CD14-positive monocyte (primary cell): ENCODE measurements around the gene NEDD8. TPM values are rescaled to one million over a fixed set of nuclear protein-coding genes. Genes with fewer than 3 reads are reported as not detected.
"Not testable (repeated sequence)": the region's sequence is repeated elsewhere in the genome, so short reads cannot be mapped to it uniquely, and the experiment has no call there.

ENCODE experiments used
- DNase-seq, 3 donors: peaks; one replicate each; pipeline ENCODE4 v3.0.0-alpha.2; 2011 to 2022
- H2AFZ ChIP-seq: 2 replicates; pipeline ENCODE4 v1.6.0; 2012; ENCODE audit warnings: mild to moderate bottlenecking, low read depth, low read length, inconsistent platforms; ENCODE audit not compliant: insufficient read depth, poor library complexity, severe bottlenecking
- H3K27ac ChIP-seq, 2 donors: 1 replicate in 1 of 2; 2 replicates in 1 of 2; pipeline ENCODE4 v1.5.1; 2012 to 2013; ENCODE audit warnings: low read length in 2 of 2, control low read depth in 1 of 2, inconsistent platforms in 1 of 2, low read depth in 1 of 2, mild to moderate bottlenecking in 1 of 2
- H3K27me3 ChIP-seq, 2 donors: one replicate each; pipeline versions ENCODE4 v1.6.0 to v1.6.1; 2011 to 2013; ENCODE audit warnings: low read length in 2 of 2; ENCODE audit not compliant: control insufficient read depth in 2 of 2, insufficient read depth in 2 of 2
- H3K36me3 ChIP-seq, 2 donors: replicated peaks in 1 of 2; 1 replicate in 1 of 2; 2 replicates in 1 of 2; pipeline versions ENCODE4 v1.5.1 to v1.6.1; 2012 to 2013; ENCODE audit warnings: low read length in 2 of 2, control low read depth in 1 of 2, inconsistent platforms in 1 of 2, mild to moderate bottlenecking in 1 of 2; ENCODE audit not compliant: insufficient read depth in 2 of 2, control insufficient read depth in 1 of 2
- H3K4me1 ChIP-seq, 2 donors: 1 replicate in 1 of 2; 2 replicates in 1 of 2; pipeline versions ENCODE4 v1.5.1 to v1.6.1; 2012 to 2013; ENCODE audit warnings: low read length in 2 of 2, control low read depth in 1 of 2, inconsistent platforms in 1 of 2, mild to moderate bottlenecking in 1 of 2, moderate library complexity in 1 of 2; ENCODE audit not compliant: insufficient read depth in 2 of 2, control insufficient read depth in 1 of 2
- H3K4me2 ChIP-seq: replicated peaks from 2 replicates; pipeline ENCODE3; 2012; ENCODE audit warnings: low read length, moderate library complexity, mild to moderate bottlenecking; ENCODE audit not compliant: poor library complexity, severe bottlenecking; ENCODE audit errors: extremely low read depth
- H3K4me3 ChIP-seq, 3 experiments: fragments of 200-600 bp in 1 of 3; sonication (generic) in 1 of 3; replicated peaks in 1 of 3; 1 replicate in 2 of 3; 2 replicates in 1 of 3; pipeline ENCODE4 v1.5.1; 2011 to 2013; ENCODE audit warnings: low read length in 3 of 3, mild to moderate bottlenecking in 3 of 3, control low read depth in 2 of 3, low read depth in 2 of 3, inconsistent platforms in 1 of 3, moderate library complexity in 1 of 3
- H3K79me2 ChIP-seq: 2 replicates; pipeline ENCODE4 v1.6.0; 2012; ENCODE audit warnings: mild to moderate bottlenecking, control low read depth, inconsistent platforms, low read length, moderate library complexity; ENCODE audit not compliant: insufficient read depth
- H3K9ac ChIP-seq: 2 replicates; pipeline ENCODE4 v1.6.0; 2017; ENCODE audit warnings: low read length, mild to moderate bottlenecking; ENCODE audit not compliant: insufficient read depth, poor library complexity, severe bottlenecking
- H3K9me3 ChIP-seq, 2 donors: replicated peaks in 1 of 2; 1 replicate in 1 of 2; 2 replicates in 1 of 2; pipeline versions ENCODE4 v1.5.1 to v1.6.1; 2012 to 2013; ENCODE audit warnings: low read length in 2 of 2, control low read depth in 1 of 2; ENCODE audit not compliant: control insufficient read depth in 1 of 2, insufficient read depth in 1 of 2
- H4K20me1 ChIP-seq: 2 replicates; pipeline ENCODE4 v1.6.0; 2012; ENCODE audit warnings: mild to moderate bottlenecking, low read length, control low read depth, moderate library complexity; ENCODE audit not compliant: insufficient read depth
- H3K27ac Mint-ChIP-seq, 7 donors: one replicate each; pipeline ENCODE4 v1.8.0; 2020; ENCODE audit warnings: mild to moderate bottlenecking in 7 of 7, mixed read lengths in 7 of 7, moderate library complexity in 6 of 7, inconsistent platforms in 2 of 7
- H3K27me3 Mint-ChIP-seq, 3 donors: one replicate each; pipeline ENCODE4 v1.8.0; 2021 to 2022; ENCODE audit warnings: low read depth in 3 of 3, mild to moderate bottlenecking in 3 of 3, mixed read lengths in 3 of 3, moderate library complexity in 3 of 3, inconsistent platforms in 1 of 3
- H3K36me3 Mint-ChIP-seq, 2 donors: one replicate each; pipeline ENCODE4 v1.8.0; 2020; ENCODE audit warnings: mixed read lengths in 2 of 2, inconsistent platforms in 1 of 2, mild to moderate bottlenecking in 1 of 2
- H3K4me1 Mint-ChIP-seq: one replicate; pipeline ENCODE4 v1.8.0; 2020; ENCODE audit warnings: mild to moderate bottlenecking, mixed read lengths
- H3K4me3 Mint-ChIP-seq, 2 donors: one replicate each; pipeline ENCODE4 v1.8.0; 2020; ENCODE audit warnings: mild to moderate bottlenecking in 2 of 2, mixed read lengths in 2 of 2, moderate library complexity in 1 of 2
- H3K9me3 Mint-ChIP-seq, 7 donors: one replicate each; pipeline ENCODE4 v1.8.0; 2020 to 2022; ENCODE audit warnings: mixed read lengths in 7 of 7, mild to moderate bottlenecking in 6 of 7, moderate library complexity in 6 of 7, inconsistent platforms in 2 of 7
- CTCF ChIP-seq: fragments of 200-600 bp; IDR thresholded peaks from one replicate; pipeline ENCODE4 v1.8.0; 2022; ENCODE audit warnings: antibody characterized with exemption, mild to moderate bottlenecking
- WGBS: methylation state at CpG from one replicate; pipeline ENCODE4 v1.1.5; 2013; ENCODE audit warnings: missing lambda C conversion rate; ENCODE audit not compliant: insufficient coverage; 5-methylcytosine and 5-hydroxymethylcytosine counted together
- intact Hi-C, 2 donors: fragments of 100-400 bp; cut with micrococcal nuclease; formaldehyde crosslinking; loops; one replicate each; pipeline versions ENCODE4 v1.15.0 to v1.15.1; 2023
- polyA plus RNA-seq, 3 donors: library from polyadenylated mRNA; depleted of rRNA in 1 of 3; unstranded in 2 of 3; stranded (reverse) in 1 of 3; fragments of 300-500 nt in 2 of 3; fragments of >200 nt in 1 of 3; fragmentation: Illumina TruSeq in 2 of 3; gene quantifications; 1 replicate in 2 of 3; 2 replicates in 1 of 3; pipeline ENCODE4 v1.2.3, GENCODE V29; 2012 to 2021

The NEDD8 gene
- polyA plus RNA-seq, 3 donors: 164 to 335 (median 306) TPM

GRCh38 chr14:24226473-24226872 is 5.7 kb downstream of the NEDD8 start:
- peaks cover 96% of the 10 kb centered on the region for H3K79me2 ChIP-seq
- no peak overlapping the region for H3K4me3 ChIP-seq
- H3K27me3 ChIP-seq: no peaks in the 10 kb centered on the region
- H3K27ac ChIP-seq: no peak overlapping the region
- no CpG with 5 or more reads among the region's 1 CpG for WGBS
- Mint-ChIP-seq H3K9me3 (no peaks in the 10 kb centered on the region), H3K27ac (no peak overlapping the region), H3K4me3 (no peak overlapping the region), H3K4me1 (peaks cover 12% of the 10 kb centered on the region), H3K27me3 (no peaks in the 10 kb centered on the region), H3K36me3 (peaks cover 14 to 29% of the 10 kb centered on the region in 2 donors)
- intact Hi-C loops: no loop called here
- H3K9ac ChIP-seq: no peak overlapping the region
- H3K36me3 ChIP-seq: peaks cover 9 to 30% of the 10 kb centered on the region in 2 donors
- H2AFZ ChIP-seq: no peak overlapping the region
- peaks cover 22% of the 10 kb centered on the region for H4K20me1 ChIP-seq
- no peak for TF ChIP-seq CTCF
- no peak overlapping the region for H3K4me2 ChIP-seq
- no peaks in the 10 kb centered on the region for H3K9me3 ChIP-seq
- DNase-seq: no peak
- peaks cover 7 to 10% of the 10 kb centered on the region in 2 donors for H3K4me1 ChIP-seq

GRCh38 chr14:24224618-24225071 is 7.5 kb downstream of the NEDD8 start:
- Mint-ChIP-seq H3K27me3 (peaks cover 0 to 1% (median 0%) of the 10 kb centered on the region in 3 donors), H3K9me3 (no peaks in the 10 kb centered on the region), H3K4me3 (no peak overlapping the region), H3K36me3 (peaks cover 14 to 30% of the 10 kb centered on the region in 2 donors), H3K4me1 (peaks cover 3% of the 10 kb centered on the region), H3K27ac (peak overlapping the region in 1 of 7 donors; percentile 61)
- H3K4me2 ChIP-seq: no peak overlapping the region
- H3K9me3 ChIP-seq: no peaks in the 10 kb centered on the region
- 91% methylated on average over 7 of the region's 7 CpGs for WGBS
- H3K36me3 ChIP-seq: peaks cover 9 to 30% of the 10 kb centered on the region in 2 donors
- H3K4me1 ChIP-seq: no peaks in the 10 kb centered on the region
- H3K4me3 ChIP-seq: no peak overlapping the region
- no peak overlapping the region for H3K9ac ChIP-seq
- no peak overlapping the region for H2AFZ ChIP-seq
- no peak overlapping the region for H3K27ac ChIP-seq
- no peak for DNase-seq
- H4K20me1 ChIP-seq: peaks cover 19% of the 10 kb centered on the region
- peaks cover 96% of the 10 kb centered on the region for H3K79me2 ChIP-seq
- intact Hi-C loops: no loop called here
- H3K27me3 ChIP-seq: no peaks in the 10 kb centered on the region
- TF ChIP-seq CTCF: no peak

- H3K4me3 ChIP-seq, H3K9me3 ChIP-seq, H3K27ac Mint-ChIP-seq, H3K9me3 Mint-ChIP-seq, H3K4me1 Mint-ChIP-seq, H3K27me3 ChIP-seq, H3K9ac ChIP-seq, DNase-seq, H3K4me3 Mint-ChIP-seq, H3K27me3 Mint-ChIP-seq, H4K20me1 ChIP-seq, intact Hi-C loops, H3K4me2 ChIP-seq, H3K4me1 ChIP-seq, H2AFZ ChIP-seq, H3K27ac ChIP-seq: not testable (repeated sequence)
- Histone ChIP-seq H3K79me2 (peaks cover 80% of the 10 kb centered on the region), H3K36me3 (peaks cover 9 to 31% of the 10 kb centered on the region in 2 donors)
- H3K36me3 Mint-ChIP-seq: peaks cover 12 to 27% of the 10 kb centered on the region in 2 donors
- WGBS: 88% methylated on average over 3 of the region's 4 CpGs
These were observed 9.2 kb downstream of the NEDD8 start for GRCh38 chr14:24222987-24223386.
